Panc1 (cell line): ENCODE data around the gene RNF114. TPM values are rescaled to one million over a fixed set of nuclear protein-coding genes. Genes with fewer than 3 reads are reported as not detected.

Experiments used
- ATAC-seq: fragments of 200-7000 bp; cut with Tn5 transposase; 2 replicates; pipeline ENCODE4 v1.9.1; 2020; ENCODE audit warnings: mild to moderate bottlenecking, moderate library complexity
- BruUV-seq: library from RNA; stranded (reverse); fragments of 400-500 nt; replicated peaks from 2 replicates; lab custom pipeline; 2021; lab: Mats Ljungman, UMichigan
- CTCF ChIA-PET: fragments of 300-600 bp; sonication (Branson Sonifier 250); formaldehyde crosslinking; loops from one replicate; lab custom pipeline; 2022; ENCODE audit warnings: antibody characterized with exemption; lab: Charles Lee
- POLR2A ChIA-PET: fragments of 300-600 bp; sonication (Branson Sonifier 250); formaldehyde crosslinking; loops from one replicate; lab custom pipeline; 2022; ENCODE audit warnings: antibody characterized with exemption; lab: Charles Lee
- DNase-seq: peaks from one replicate; pipeline ENCODE4 v3.0.0-alpha.2; 2010; ENCODE audit warnings: low read depth, low spot score
- H3K27ac ChIP-seq: 2 replicates; pipeline ENCODE4 v1.5.1; 2011; ENCODE audit warnings: mild to moderate bottlenecking, low read length, inconsistent platforms
- H3K27me3 ChIP-seq: fragments of 200-500 bp; sonication (Bioruptor generic); 2 replicates; pipeline ENCODE4 v1.6.0; 2014; ENCODE audit warnings: low read length, inconsistent platforms; ENCODE audit not compliant: control insufficient read depth, insufficient read depth
- H3K36me3 ChIP-seq: fragments of 200-500 bp; sonication (Bioruptor generic); 2 replicates; pipeline ENCODE4 v1.5.1; 2014; ENCODE audit warnings: inconsistent platforms, mild to moderate bottlenecking, low read length, moderate library complexity; ENCODE audit not compliant: control insufficient read depth, insufficient read depth
- H3K4me1 ChIP-seq: 2 replicates; pipeline ENCODE4 v1.5.1; 2011; ENCODE audit warnings: inconsistent platforms, mild to moderate bottlenecking, low read length, moderate library complexity; ENCODE audit not compliant: control insufficient read depth, insufficient read depth
- H3K4me3 ChIP-seq, 2 experiments: 2 replicates each; pipeline ENCODE4 v1.5.1; 2011 to 2012; ENCODE audit warnings: low read depth in 2 of 2, low read length in 2 of 2, mild to moderate bottlenecking in 2 of 2, inconsistent platforms in 1 of 2, moderate library complexity in 1 of 2
- H3K9me3 ChIP-seq: fragments of 200-500 bp; sonication (Bioruptor generic); 2 replicates; pipeline ENCODE4 v1.5.1; 2014; ENCODE audit warnings: low read depth, mild to moderate bottlenecking, inconsistent platforms, low read length, moderate library complexity; ENCODE audit not compliant: control insufficient read depth, insufficient read depth
- CTCF ChIP-seq: fragments of 450-650 bp; IDR thresholded peaks from 2 replicates; pipeline ENCODE4 v1.5.1; 2017; ENCODE audit warnings: mild to moderate bottlenecking
- POLR2AphosphoS5 ChIP-seq: IDR thresholded peaks from 2 replicates; pipeline ENCODE4 v1.6.1; 2012; ENCODE audit warnings: mild to moderate bottlenecking, low read depth, low read length, moderate library complexity
- REST ChIP-seq, 2 experiments: IDR thresholded peaks; 2 replicates each; pipeline ENCODE4 v1.6.1; 2011 to 2012; ENCODE audit warnings: low read depth in 2 of 2, control low read depth in 1 of 2, low read length in 1 of 2, mild to moderate bottlenecking in 1 of 2, moderate library complexity in 1 of 2; ENCODE audit not compliant: insufficient read depth in 1 of 2
- SIN3A ChIP-seq: IDR thresholded peaks from 2 replicates; pipeline ENCODE4 v1.6.1; 2012; ENCODE audit warnings: low read depth, mild to moderate bottlenecking, low read length, moderate library complexity, borderline replicate concordance; ENCODE audit not compliant: insufficient read depth
- TCF7L2 ChIP-seq: IDR thresholded peaks from 2 replicates; pipeline ENCODE4 v1.6.1; 2011; ENCODE audit warnings: mild to moderate bottlenecking, low read depth, low read length, inconsistent platforms
- in situ Hi-C: cut with HindIII; loops from 2 replicates; pipeline ENCODE4 v1.10.0; 2016; ENCODE audit warnings: low sequenced_read_pairs, low pct_unique_long_range_greater_than_20kb
- intact Hi-C: fragments of 100-400 bp; cut with micrococcal nuclease; formaldehyde crosslinking; loops from one replicate; pipeline ENCODE4 v1.10.0; 2022; ENCODE audit not compliant: unreplicated experiment
- total RNA-seq: library from RNA; stranded (reverse); gene quantifications from one replicate; pipeline ENCODE4 v1.2.1, GENCODE V29; 2021; ENCODE audit not compliant: unreplicated experiment

The RNF114 gene
- total RNA-seq, 1 experiment from 2014 or later = 70.0 TPM

GRCh38 chr20:49942942-49943341 is 6.7 kb downstream of the RNF114 start:
- in situ Hi-C loops = no loop called here
- H3K4me1 ChIP-seq = peaks cover 13% of the 10 kb centered on the region
- BruUV-seq = no TSS peak
- H3K27ac ChIP-seq = no peak overlapping the region
- intact Hi-C loops = no loop called here
- CTCF ChIA-PET = no interaction called here
- H3K4me3 ChIP-seq = no peak overlapping the region
- peaks cover 14% of the 10 kb centered on the region; the same call in 1 of the 2 replicates for H3K36me3 ChIP-seq
- no peaks in the 10 kb centered on the region for H3K27me3 ChIP-seq
- no peaks in the 10 kb centered on the region for H3K9me3 ChIP-seq
- DNase-seq (no peak), ATAC-seq (no peak)
- no peak for TF ChIP-seq SIN3A
- no peak for TF ChIP-seq TCF7L2
- no peak for TF ChIP-seq POLR2AphosphoS5
- TF ChIP-seq CTCF = no peak
- TF ChIP-seq REST (IDR thresholded peaks at IDR 0.05; ENCODE audit: insufficient read depth in 1 of 2, low read depth in 2 of 2, low read length in 1 of 2) = no peak
- POLR2A ChIA-PET = no interaction called here

- H3K27me3 ChIP-seq = no peaks in the 10 kb centered on the region
- ChIA-PET CTCF (no interaction called here), POLR2A (no interaction called here)
- intact Hi-C loops = no loop called here
- 0 out of 2 replicates have a peak, but pooled peaks cover 4% of the 10 kb centered on the region for H3K4me1 ChIP-seq
- TF ChIP-seq CTCF (no peak), TCF7L2 (no peak), POLR2AphosphoS5 (no peak), SIN3A (no peak), REST (IDR thresholded peaks at IDR 0.05; ENCODE audit: insufficient read depth in 1 of 2, low read depth in 2 of 2, low read length in 1 of 2) (no peak)
- no peak overlapping the region for H3K4me3 ChIP-seq
- H3K9me3 ChIP-seq = no peaks in the 10 kb centered on the region
- BruUV-seq = no TSS peak
- H3K27ac ChIP-seq = no peak overlapping the region
- ATAC-seq = no peak
- in situ Hi-C loops = no loop called here
- DNase-seq = no peak
- peaks cover 16% of the 10 kb centered on the region; the same call in 1 of the 2 replicates for H3K36me3 ChIP-seq
Measured at GRCh38 chr20:49945306-49945700, 9.1 kb downstream of the RNF114 start.
